Keratinocyte (primary cell): ENCODE measurements around the gene LRRTM2. TPM values are rescaled to one million over a fixed set of nuclear protein-coding genes. Genes with fewer than 3 reads are reported as not detected.
A peak's percentile ranks its signal among the peaks of the same experiment; 100 is the strongest.

Experiments
- DNase-seq: peaks from one replicate; pipeline ENCODE4 v3.0.0-alpha.2; 2011; ENCODE audit warnings: low read depth, missing footprints, low spot score
- FAIRE-seq: peaks from 2 replicates; lab custom pipeline; 2011; peaks lifted over from hg19 to GRCh38; lab: Jason Lieb, UNC
- H2AFZ ChIP-seq: 2 replicates; pipeline ENCODE4 v1.6.0; 2012; ENCODE audit warnings: low read length, control low read depth, inconsistent platforms; ENCODE audit not compliant: control insufficient read depth
- H3K27ac ChIP-seq: 2 replicates; pipeline ENCODE4 v1.5.1; 2011; ENCODE audit warnings: low read length; ENCODE audit not compliant: control insufficient read depth, insufficient read depth
- H3K27me3 ChIP-seq: 3 replicates; pipeline ENCODE4 v1.6.0; 2011; ENCODE audit warnings: low read length; ENCODE audit not compliant: control insufficient read depth, insufficient read depth; ENCODE audit errors: extremely low read depth
- H3K36me3 ChIP-seq, 2 experiments: 2 replicates in 1 of 2; 3 replicates in 1 of 2; pipeline ENCODE4 v1.5.1; 2011; ENCODE audit warnings: low read length in 2 of 2, mild to moderate bottlenecking in 1 of 2; ENCODE audit not compliant: control insufficient read depth in 2 of 2, insufficient read depth in 2 of 2; ENCODE audit errors: extremely low read depth in 1 of 2
- H3K4me1 ChIP-seq: 3 replicates; pipeline ENCODE4 v1.5.1; 2011; ENCODE audit warnings: low read length; ENCODE audit not compliant: control insufficient read depth, insufficient read depth; ENCODE audit errors: extremely low read depth
- H3K4me2 ChIP-seq: 3 replicates; pipeline ENCODE4 v1.6.0; 2011; ENCODE audit warnings: low read depth, low read length; ENCODE audit not compliant: control insufficient read depth, insufficient read depth; ENCODE audit errors: extremely low read depth
- H3K4me3 ChIP-seq, 3 experiments: fragments of 200-600 bp in 1 of 3; sonication (generic) in 1 of 3; 2 replicates in 2 of 3; 3 replicates in 1 of 3; pipeline ENCODE4 v1.5.1; 2011 to 2016; ENCODE audit warnings: low read length in 3 of 3, mild to moderate bottlenecking in 3 of 3, control low read depth in 2 of 3, inconsistent platforms in 1 of 3, low read depth in 1 of 3, mixed read lengths in 1 of 3, mixed run types in 1 of 3, moderate library complexity in 1 of 3; ENCODE audit not compliant: control insufficient read depth in 2 of 3, insufficient read depth in 2 of 3; ENCODE audit errors: extremely low read depth in 1 of 3
- H3K79me2 ChIP-seq: 2 replicates; pipeline ENCODE4 v1.6.0; 2012; ENCODE audit warnings: low read length; ENCODE audit not compliant: control insufficient read depth, insufficient read depth
- H3K9ac ChIP-seq: 3 replicates; pipeline ENCODE4 v1.6.0; 2011; ENCODE audit warnings: low read length; ENCODE audit not compliant: control insufficient read depth, insufficient read depth; ENCODE audit errors: extremely low read depth
- H3K9me1 ChIP-seq: 3 replicates; pipeline ENCODE4 v1.6.0; 2011; ENCODE audit warnings: low read length; ENCODE audit not compliant: control insufficient read depth, insufficient read depth; ENCODE audit errors: extremely low read depth
- H3K9me3 ChIP-seq: 2 replicates; pipeline ENCODE4 v1.5.1; 2012; ENCODE audit warnings: low read depth, low read length; ENCODE audit not compliant: control insufficient read depth
- H4K20me1 ChIP-seq: 3 replicates; pipeline ENCODE4 v1.6.0; 2011; ENCODE audit warnings: low read length; ENCODE audit not compliant: control insufficient read depth, insufficient read depth; ENCODE audit errors: extremely low read depth
- EZH2 ChIP-seq: IDR thresholded peaks from one replicate; pipeline ENCODE4 v1.6.1; 2012; ENCODE audit warnings: inconsistent platforms, mild to moderate bottlenecking, low read length, moderate library complexity
- dilution Hi-C: fragments of 300-500 bp; cut with MboI; formaldehyde crosslinking; loops from one replicate; pipeline ENCODE4 v1.7.0; 2020; ENCODE audit warnings: low sequenced_read_pairs; ENCODE audit not compliant: extremely low pct_ligation_motif_present
- polyA plus RNA-seq, 5 experiments: library from polyadenylated mRNA; depleted of rRNA in 3 of 5; stranded (reverse) in 3 of 5; stranded (forward) in 1 of 5; unstranded in 1 of 5; fragments of >200 nt; gene quantifications; 1 replicate in 1 of 5; 2 replicates in 3 of 5; 3 replicates in 1 of 5; pipeline versions ENCODE4 v1.2.1 to v1.2.3, GENCODE V29; 2011 to 2012; ENCODE audit warnings: missing spikeins in 2 of 5, low read depth in 1 of 5, low replicate concordance in 1 of 5
- TF ChIP-seq, protein P1 (sequence below), 3 experiments: IDR thresholded peaks in 1 of 3; conservative IDR thresholded peaks in 1 of 3; optimal IDR thresholded peaks in 1 of 3; 2 replicates in 2 of 3; 3 replicates in 1 of 3; pipeline versions ENCODE3 to v1.5.1; 2011; ENCODE audit warnings: low read length in 3 of 3, mild to moderate bottlenecking in 3 of 3, moderate library complexity in 2 of 3, control low read depth in 1 of 3, inconsistent platforms in 1 of 3; ENCODE audit not compliant: insufficient read depth in 2 of 3; ENCODE audit errors: extremely low read depth in 1 of 3

LRRTM2 gene
- polyA plus RNA-seq, 1 donor (not counting 4 experiments of a cell fraction or from before 2014, with no cell fraction given): not detected

DNA sequence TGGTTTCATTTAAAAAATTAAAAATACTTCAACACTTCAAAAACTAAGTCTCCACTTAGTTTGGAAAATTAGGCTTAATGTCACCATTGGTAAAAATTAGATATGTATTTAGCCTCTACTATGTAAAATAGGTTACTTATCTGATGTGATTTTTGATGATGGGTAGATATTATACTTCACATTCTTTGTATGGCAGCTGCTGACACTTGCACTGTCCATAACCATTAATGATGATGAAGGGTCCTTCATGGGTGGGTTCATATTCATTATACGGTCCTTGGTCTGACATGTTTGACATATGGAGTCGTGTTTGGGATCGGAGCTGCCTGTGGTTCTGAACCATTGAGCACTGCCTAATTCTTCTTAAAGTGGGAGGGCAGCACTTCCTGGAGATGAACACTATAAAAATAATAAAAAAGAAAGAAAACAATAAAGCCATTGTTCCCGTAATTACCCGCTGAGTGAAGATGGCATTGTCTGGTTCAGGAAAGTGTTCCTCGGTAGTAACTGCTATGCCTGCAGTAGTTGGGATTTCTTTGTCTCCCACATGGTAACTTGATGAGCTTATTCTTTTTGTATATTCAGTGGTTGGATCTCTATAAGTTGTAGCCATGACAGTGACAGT is 2.2 kb downstream of the LRRTM2 start:
- FAIRE-seq (no peak), DNase-seq (no peak)
- Histone ChIP-seq H3K27me3 (no peaks in the 10 kb centered on the region), H3K9ac (no peak overlapping the region), H3K4me3 (no peak overlapping the region), H3K79me2 (peaks cover 73% of the 10 kb centered on the region), H3K4me2 (no peak overlapping the region), H2AFZ (no peak overlapping the region), H3K27ac (no peak overlapping the region), H3K9me3 (no peaks in the 10 kb centered on the region), H3K9me1 (peaks cover 2% of the 10 kb centered on the region), H3K36me3 (no peaks in the 10 kb centered on the region), H4K20me1 (peaks cover 2% of the 10 kb centered on the region), H3K4me1 (peaks cover 23% of the 10 kb centered on the region)
- TF ChIP-seq EZH2: no peak
- TF ChIP-seq, protein P1, sequence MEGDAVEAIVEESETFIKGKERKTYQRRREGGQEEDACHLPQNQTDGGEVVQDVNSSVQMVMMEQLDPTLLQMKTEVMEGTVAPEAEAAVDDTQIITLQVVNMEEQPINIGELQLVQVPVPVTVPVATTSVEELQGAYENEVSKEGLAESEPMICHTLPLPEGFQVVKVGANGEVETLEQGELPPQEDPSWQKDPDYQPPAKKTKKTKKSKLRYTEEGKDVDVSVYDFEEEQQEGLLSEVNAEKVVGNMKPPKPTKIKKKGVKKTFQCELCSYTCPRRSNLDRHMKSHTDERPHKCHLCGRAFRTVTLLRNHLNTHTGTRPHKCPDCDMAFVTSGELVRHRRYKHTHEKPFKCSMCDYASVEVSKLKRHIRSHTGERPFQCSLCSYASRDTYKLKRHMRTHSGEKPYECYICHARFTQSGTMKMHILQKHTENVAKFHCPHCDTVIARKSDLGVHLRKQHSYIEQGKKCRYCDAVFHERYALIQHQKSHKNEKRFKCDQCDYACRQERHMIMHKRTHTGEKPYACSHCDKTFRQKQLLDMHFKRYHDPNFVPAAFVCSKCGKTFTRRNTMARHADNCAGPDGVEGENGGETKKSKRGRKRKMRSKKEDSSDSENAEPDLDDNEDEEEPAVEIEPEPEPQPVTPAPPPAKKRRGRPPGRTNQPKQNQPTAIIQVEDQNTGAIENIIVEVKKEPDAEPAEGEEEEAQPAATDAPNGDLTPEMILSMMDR (optimal IDR thresholded peaks at IDR 0.05 in 1 of 3, IDR thresholded peaks at IDR 0.05 in 1 of 3, conservative IDR thresholded peaks at IDR 0.05 in 1 of 3; ENCODE audit: extremely low read depth in 1 of 3, insufficient read depth in 2 of 3, low read length in 3 of 3): no peak
- dilution Hi-C loops: no loop called here

DNA sequence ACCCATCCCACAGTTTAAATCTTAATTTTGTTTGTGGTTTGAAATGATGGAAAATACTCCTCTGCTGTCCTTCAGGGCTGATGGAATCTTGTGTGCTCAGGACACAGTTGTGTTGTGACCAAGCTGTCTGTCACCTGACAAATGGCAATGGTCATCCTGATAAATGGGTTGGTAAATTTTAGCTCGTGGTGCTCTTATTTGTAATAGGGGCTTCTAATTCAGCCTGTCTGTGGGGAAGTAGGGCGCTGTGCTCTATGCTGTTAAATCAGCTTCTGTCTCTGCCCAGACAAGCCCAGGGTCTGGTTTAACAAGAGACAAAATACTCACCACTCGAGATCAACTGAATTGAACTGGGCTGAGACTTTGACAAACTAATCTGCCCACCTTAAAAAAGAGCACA is 4.5 kb downstream of the LRRTM2 start:
- H3K27me3 ChIP-seq: no peaks in the 10 kb centered on the region
- dilution Hi-C loops: no loop called here
- no peak overlapping the region for H2AFZ ChIP-seq
- peak overlapping the region; percentile 54 for H3K4me2 ChIP-seq
- no peak for DNase-seq
- peaks cover 68% of the 10 kb centered on the region for H3K79me2 ChIP-seq
- TF ChIP-seq, protein P1 (optimal IDR thresholded peaks at IDR 0.05 in 1 of 3, IDR thresholded peaks at IDR 0.05 in 1 of 3, conservative IDR thresholded peaks at IDR 0.05 in 1 of 3; ENCODE audit: extremely low read depth in 1 of 3, insufficient read depth in 2 of 3, low read length in 3 of 3): no peak
- no peak for TF ChIP-seq EZH2
- H4K20me1 ChIP-seq: peaks cover 2% of the 10 kb centered on the region
- no peak overlapping the region for H3K9ac ChIP-seq
- H3K36me3 ChIP-seq: peaks cover 0 to 5% of the 10 kb centered on the region in 2 experiments
- H3K4me3 ChIP-seq: peak overlapping the region in 1 of 3 experiments; percentile 17
- FAIRE-seq: peak; percentile 57
- peaks cover 23% of the 10 kb centered on the region for H3K4me1 ChIP-seq
- no peaks in the 10 kb centered on the region for H3K9me3 ChIP-seq
- H3K27ac ChIP-seq: peak overlapping the region; percentile 11
- peaks cover 5% of the 10 kb centered on the region for H3K9me1 ChIP-seq
